HuH-7.5 (cell line): Measurements from ENCODE around the gene SLC10A3.

Source experiments
- DNase-seq: peaks from one replicate; pipeline ENCODE4 v3.0.0; 2011; ENCODE audit warnings: low spot score

The SLC10A3 gene

GRCh38 chrX:154490414-154491083 is at the start of gene SLC10A3:
Gene SLC10A3, minus strand, starts transcription at chrX:154490629. Its CDS starts 1,689 bp downstream, at chrX:154488940.
- DNase-seq, result peak; percentile 89

GRCh38 chrX:154539077-154539476 is 48.6 kb upstream of the SLC10A3 start:
- no peak for DNase-seq

GRCh38 chrX:154535892-154536291 is 45.5 kb upstream of the SLC10A3 start:
- no peak for DNase-seq

- DNase-seq, result peak; percentile 66
Measured at GRCh38 chrX:154534526-154535322, 44.3 kb upstream of the SLC10A3 start.

GRCh38 chrX:154532690-154533089 is 42.3 kb upstream of the SLC10A3 start:
- DNase-seq, result no peak

- DNase-seq, result no peak
Measured at GRCh38 chrX:154531626-154532025, 41.2 kb upstream of the SLC10A3 start.

GRCh38 chrX:154530286-154530685 is 39.9 kb upstream of the SLC10A3 start:
- no peak for DNase-seq

- DNase-seq, result no peak
Measured at GRCh38 chrX:154529206-154529612, 38.8 kb upstream of the SLC10A3 start.

GRCh38 chrX:154526901-154527675 is 36.7 kb upstream of the SLC10A3 start:
- DNase-seq, result peak; percentile 43

GRCh38 chrX:154525606-154526490 is 35.4 kb upstream of the SLC10A3 start:
- no peak for DNase-seq

- no peak for DNase-seq
Measured at GRCh38 chrX:154519389-154519788, 29.0 kb upstream of the SLC10A3 start.

- no peak for DNase-seq
Measured at GRCh38 chrX:154517101-154517781, 26.8 kb upstream of the SLC10A3 start.

GRCh38 chrX:154516656-154517100 is 26.2 kb upstream of the SLC10A3 start:
- DNase-seq, result no peak

- DNase-seq, result peak; percentile 48
Measured at GRCh38 chrX:154515966-154516655, 25.7 kb upstream of the SLC10A3 start, which contains the start of gene FAM3A. Gene FAM3A, minus strand, starts transcription at chrX:154516232. Its CDS starts 460 bp downstream, at chrX:154515772.

- no peak for DNase-seq
Measured at GRCh38 chrX:154515090-154515965, 24.9 kb upstream of the SLC10A3 start.

- no peak for DNase-seq
Measured at GRCh38 chrX:154513716-154514115, 23.3 kb upstream of the SLC10A3 start.

- DNase-seq, result no peak
Measured at GRCh38 chrX:154512879-154513553, 22.6 kb upstream of the SLC10A3 start.

GRCh38 chrX:154511761-154512160 is 21.3 kb upstream of the SLC10A3 start:
- no peak for DNase-seq

GRCh38 chrX:154509455-154509854 is 19.0 kb upstream of the SLC10A3 start:
- no peak for DNase-seq
